Measurements from ENCODE around the gene TRIM7.

GRCh38 chr5:181176254-181176952 is 28.6 kb downstream of the TRIM7 start:
- TF ChIP-seq ZFP30 (CRISPR knock-in tag; IDR thresholded peaks at IDR 0.05; ENCODE audit: borderline replicate concordance) (no peak), CTCF (IDR thresholded peaks at IDR 0.05 in 2 of 3, conservative IDR thresholded peaks at IDR 0.05 in 1 of 3; ENCODE audit: insufficient read depth in 2 of 3, low read depth in 1 of 3, low read length in 3 of 3) (no peak), ARID4B (CRISPR knock-in tag; IDR thresholded peaks at IDR 0.05) (no peak), ZHX1 (conservative IDR thresholded peaks at IDR 0.05; ENCODE audit: low read length) (no peak)
